GM12878 (cell line): ENCODE measurements around the gene STX8. TPM values are rescaled to one million over a fixed set of nuclear protein-coding genes. Genes with fewer than 3 reads are reported as not detected.

Experiments
- ATAC-seq: fragments of 200-7000 bp; cut with Tn5 transposase; 3 replicates; pipeline ENCODE4 v1.9.1; 2020; ENCODE audit warnings: mild to moderate bottlenecking, moderate library complexity
- BruUV-seq: library from RNA; stranded (reverse); fragments of 400-500 nt; replicated peaks from 2 replicates; lab custom pipeline; 2021; lab: Mats Ljungman, UMichigan
- CTCF ChIA-PET: fragments of 300-600 bp; sonication (Branson Sonifier 250); formaldehyde crosslinking; extraction: SDS; loops from one replicate; lab custom pipeline; 2021; ENCODE audit warnings: inconsistent platforms; lab: Yijun Ruan, JAX
- POLR2A ChIA-PET: fragments of 350-600 bp; formaldehyde crosslinking; extraction: SDS; loops from one replicate; lab custom pipeline; 2021; ENCODE audit warnings: inconsistent platforms; lab: Charles Lee
- RAD21 ChIA-PET: fragments of 300-600 bp; sonication (Branson Sonifier 250); formaldehyde crosslinking; loops from one replicate; lab custom pipeline; 2023; ENCODE audit warnings: antibody characterized with exemption; ENCODE audit not compliant: unreplicated experiment; lab: Charles Lee
- SMC1A ChIA-PET: fragments of 300-600 bp; sonication (Branson Sonifier 250); formaldehyde crosslinking; loops from one replicate; lab custom pipeline; 2023; ENCODE audit not compliant: unreplicated experiment, uncharacterized antibody; lab: Charles Lee
- DNase-seq: peaks from one replicate; pipeline ENCODE4 v3.0.0-alpha.2; 2011; ENCODE audit warnings: low read depth, low spot score
- FAIRE-seq: peaks from 3 replicates; lab custom pipeline; 2011; peaks lifted over from hg19 to GRCh38; lab: Jason Lieb, UNC
- H2AFZ ChIP-seq: 2 replicates; pipeline ENCODE4 v1.6.0; 2011; ENCODE audit warnings: low read depth, low read length, control low read depth; ENCODE audit not compliant: control insufficient read depth
- H3K27ac ChIP-seq: 2 replicates; pipeline ENCODE4 v1.5.1; 2011; ENCODE audit warnings: control low read depth; ENCODE audit not compliant: control insufficient read depth, insufficient read depth
- H3K27me3 ChIP-seq, 2 experiments: replicated peaks in 1 of 2; 2 replicates each; pipeline versions ENCODE4 v1.6.0 to v1.6.1; 2011; ENCODE audit warnings: low read length in 1 of 2; ENCODE audit not compliant: control insufficient read depth in 2 of 2, insufficient read depth in 2 of 2
- H3K36me3 ChIP-seq, 2 experiments: 2 replicates each; pipeline ENCODE4 v1.5.1; 2011; ENCODE audit warnings: low read length in 1 of 2; ENCODE audit not compliant: control insufficient read depth in 2 of 2, insufficient read depth in 2 of 2
- H3K4me1 ChIP-seq: 2 replicates; pipeline ENCODE4 v1.6.1; 2011; ENCODE audit warnings: mild to moderate bottlenecking, low read length, moderate library complexity, mixed read lengths; ENCODE audit not compliant: control insufficient read depth, insufficient read depth
- H3K4me2 ChIP-seq: 2 replicates; pipeline ENCODE4 v1.6.0; 2011; ENCODE audit warnings: control low read depth; ENCODE audit not compliant: control insufficient read depth, insufficient read depth
- H3K4me3 ChIP-seq: fragments of 200-600 bp; sonication (generic); 2 replicates; pipeline ENCODE4 v1.5.1; 2016
- H3K79me2 ChIP-seq: 2 replicates; pipeline ENCODE4 v1.6.0; 2011; ENCODE audit warnings: low read length; ENCODE audit not compliant: control insufficient read depth, insufficient read depth
- H3K9ac ChIP-seq: 2 replicates; pipeline ENCODE4 v1.8.0; 2011; ENCODE audit warnings: low read length, control low read depth, mixed read lengths; ENCODE audit not compliant: control insufficient read depth, insufficient read depth
- H3K9me3 ChIP-seq: replicated peaks from 3 replicates; pipeline ENCODE4 v1.5.1; 2011; ENCODE audit warnings: mild to moderate bottlenecking, low read length; ENCODE audit not compliant: control insufficient read depth, insufficient read depth
- H4K20me1 ChIP-seq: 2 replicates; pipeline ENCODE4 v1.6.0; 2011; ENCODE audit not compliant: control insufficient read depth, insufficient read depth
- CREB1 ChIP-seq: IDR thresholded peaks from 2 replicates; pipeline ENCODE4 v1.6.1; 2012; ENCODE audit warnings: low read depth, mild to moderate bottlenecking, inconsistent platforms
- CTCF ChIP-seq, 3 experiments: IDR thresholded peaks in 2 of 3; conservative IDR thresholded peaks in 1 of 3; 2 replicates each; pipeline ENCODE4 v1.5.1; 2011; ENCODE audit warnings: low read depth in 3 of 3, low read length in 3 of 3, mild to moderate bottlenecking in 3 of 3, control low read depth in 2 of 3, moderate library complexity in 2 of 3, inconsistent platforms in 1 of 3, mixed read lengths in 1 of 3; ENCODE audit not compliant: control insufficient read depth in 2 of 3, insufficient read depth in 1 of 3; ENCODE audit errors: extremely low read depth in 1 of 3
- ESRRA ChIP-seq: IDR thresholded peaks from 2 replicates; pipeline ENCODE4 v1.6.1; 2012; ENCODE audit warnings: mild to moderate bottlenecking, low read length, improper control_type of control experiment
- MYC ChIP-seq: IDR thresholded peaks from 2 replicates; pipeline ENCODE4 v1.6.1; 2011; ENCODE audit warnings: mild to moderate bottlenecking, low read length, moderate library complexity, inconsistent platforms; ENCODE audit not compliant: insufficient read depth, insufficient replicate concordance, insufficient read length, severe bottlenecking
- NFIC ChIP-seq: IDR thresholded peaks from 2 replicates; pipeline ENCODE4 v1.6.1; 2012; ENCODE audit warnings: low read depth, mild to moderate bottlenecking, inconsistent platforms, low read length, moderate library complexity
- NFYA ChIP-seq: IDR thresholded peaks from 2 replicates; pipeline ENCODE4 v1.6.1; 2011; ENCODE audit warnings: low read depth, mild to moderate bottlenecking, low read length, improper control_type of control experiment, borderline replicate concordance
- NR2C1 ChIP-seq: fragments of 450-650 bp; IDR thresholded peaks from 2 replicates; pipeline ENCODE4 v1.6.1; 2017; ENCODE audit warnings: antibody characterized with exemption, mild to moderate bottlenecking, moderate library complexity
- POLR2AphosphoS2 ChIP-seq: IDR thresholded peaks from 2 replicates; pipeline ENCODE4 v1.6.1; 2011; ENCODE audit warnings: low read depth, mild to moderate bottlenecking, low read length, improper control_type of control experiment, moderate library complexity
- RB1 ChIP-seq: fragments of 450-650 bp; formaldehyde crosslinking; IDR thresholded peaks from 2 replicates; pipeline ENCODE4 v1.6.1; 2017; ENCODE audit warnings: mild to moderate bottlenecking, borderline replicate concordance
- RFX5 ChIP-seq: IDR thresholded peaks from 2 replicates; pipeline ENCODE4 v1.6.1; 2011; ENCODE audit warnings: low read depth, low read length, improper control_type of control experiment
- TCF12 ChIP-seq: IDR thresholded peaks from 2 replicates; pipeline ENCODE4 v1.6.1; 2011; ENCODE audit warnings: low read depth, mild to moderate bottlenecking, low read length
- ZBTB4 ChIP-seq: fragments of 450-650 bp; formaldehyde crosslinking; IDR thresholded peaks from 2 replicates; pipeline ENCODE4 v1.4.0; 2022; ENCODE audit warnings: mild to moderate bottlenecking, moderate library complexity
- WGBS: methylation state at CpG from one replicate; pipeline ENCODE4 v1.1.6; 2016; ENCODE audit warnings: low lambda C conversion rate; ENCODE audit not compliant: insufficient replicate concordance, insufficient coverage; ENCODE audit errors: missing lambda C conversion rate; 5-methylcytosine and 5-hydroxymethylcytosine counted together
- in situ Hi-C: fragments of 300-500 bp; cut with MboI; formaldehyde crosslinking; loops from 9 replicates; pipeline ENCODE4 v1.14.3; 2018; ENCODE audit warnings: mixed read lengths
- intact Hi-C: fragments of 100-400 bp; cut with micrococcal nuclease; formaldehyde crosslinking; loops from one replicate; pipeline ENCODE4 v1.14.2; 2022; ENCODE audit not compliant: unreplicated experiment
- polyA plus RNA-seq, 11 experiments: library from polyadenylated mRNA; depleted of rRNA in 4 of 11; unstranded in 6 of 11; stranded (reverse) in 5 of 11; fragments of >200 nt; fragmentation: Nextera tagmentation in 4 of 11; fragmentation: Illumina TruSeq in 1 of 11; extraction: Ambion mirVana in 4 of 11; extraction: Trizol in 1 of 11; gene quantifications; 1 replicate in 1 of 11; 2 replicates in 10 of 11; pipeline versions ENCODE4 v1.2.1 to v1.2.3, GENCODE V29; 2011 to 2016; ENCODE audit warnings: inconsistent platforms in 2 of 11, missing spikeins in 2 of 11, low read depth in 1 of 11
- total RNA-seq, 4 experiments: library from RNA; depleted of rRNA in 3 of 4; stranded (reverse); fragments of >200 nt in 3 of 4; fragmentation: Illumina TruSeq in 1 of 4; extraction: Trizol in 1 of 4; gene quantifications; 2 replicates each; pipeline versions ENCODE4 v1.2.1 to v1.2.3, GENCODE V29; 2013 to 2021
- TF ChIP-seq, protein P1 (sequence below): IDR thresholded peaks from 2 replicates; pipeline ENCODE4 v1.6.1; 2011; ENCODE audit warnings: mild to moderate bottlenecking, low read depth, low read length, moderate library complexity; ENCODE audit not compliant: insufficient replicate concordance

STX8 gene
- total and polyA plus RNA-seq, 10 of the 15 experiments (the other 5 are each of a cell fraction or from before 2014, with no cell fraction given), result 47.9 to 151 (median 72.9) TPM

DNA sequence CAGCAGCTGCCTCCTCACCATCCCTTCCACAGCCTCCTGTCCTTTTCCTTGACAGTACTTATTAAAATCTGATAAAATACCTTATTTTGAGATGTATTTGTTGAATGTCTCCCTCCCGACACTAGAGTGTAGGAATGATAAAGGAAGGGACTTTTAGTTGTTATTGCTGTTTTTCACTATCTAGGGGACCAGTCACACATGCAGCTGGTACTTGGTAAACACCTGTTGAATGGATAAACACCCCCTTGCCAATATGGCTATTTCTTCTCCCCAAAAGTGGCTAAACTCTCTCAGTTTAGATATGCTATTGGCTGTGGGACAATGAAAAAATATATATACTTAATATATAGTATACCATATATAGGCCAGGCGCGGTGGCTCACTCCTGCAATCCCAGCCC lies 96.7 kb downstream of the STX8 start:
- no peaks in the 10 kb centered on the region for H3K79me2 ChIP-seq
- POLR2A ChIA-PET, result no interaction called here
- no peak overlapping the region for H3K4me3 ChIP-seq
- intact Hi-C loops (no loop called here), in situ Hi-C loops (no loop called here)
- BruUV-seq, result no TSS peak
- FAIRE-seq, result no peak
- CTCF ChIA-PET, result interaction anchor here (0.7 kb wide), 1 partner anchor 58 kb away, joined by 3 read pairs; no protein-coding TSS in a partner anchor
- no peak overlapping the region for H3K9ac ChIP-seq
- H4K20me1 ChIP-seq, result no peaks in the 10 kb centered on the region
- H3K36me3 ChIP-seq, result no peaks in the 10 kb centered on the region
- DNase-seq, result no peak
- SMC1A ChIA-PET, result no interaction called here
- H3K27me3 ChIP-seq, result no peaks in the 10 kb centered on the region
- RAD21 ChIA-PET, result no interaction called here
- H3K9me3 ChIP-seq, result no peaks in the 10 kb centered on the region
- H2AFZ ChIP-seq, result no peak overlapping the region
- 98% methylated on average over 3 of the region's 3 CpGs for WGBS
- no peak overlapping the region for H3K27ac ChIP-seq
- H3K4me2 ChIP-seq, result no peak overlapping the region
- ATAC-seq, result no peak
- TF ChIP-seq CREB1 (no peak), NFIC (no peak), RB1 (no peak), NR2C1 (no peak), MYC (no peak), TCF12 (no peak), RFX5 (no peak), NFYA (no peak), ESRRA (no peak), ZBTB4 (CRISPR knock-in tag) (no peak), POLR2AphosphoS2 (no peak), CTCF (IDR thresholded peaks at IDR 0.05 in 2 of 3, conservative IDR thresholded peaks at IDR 0.05 in 1 of 3; ENCODE audit: control insufficient read depth in 2 of 3, extremely low read depth in 1 of 3, insufficient read depth in 1 of 3, low read depth in 3 of 3, low read length in 3 of 3) (no peak)
- TF ChIP-seq, protein P1, sequence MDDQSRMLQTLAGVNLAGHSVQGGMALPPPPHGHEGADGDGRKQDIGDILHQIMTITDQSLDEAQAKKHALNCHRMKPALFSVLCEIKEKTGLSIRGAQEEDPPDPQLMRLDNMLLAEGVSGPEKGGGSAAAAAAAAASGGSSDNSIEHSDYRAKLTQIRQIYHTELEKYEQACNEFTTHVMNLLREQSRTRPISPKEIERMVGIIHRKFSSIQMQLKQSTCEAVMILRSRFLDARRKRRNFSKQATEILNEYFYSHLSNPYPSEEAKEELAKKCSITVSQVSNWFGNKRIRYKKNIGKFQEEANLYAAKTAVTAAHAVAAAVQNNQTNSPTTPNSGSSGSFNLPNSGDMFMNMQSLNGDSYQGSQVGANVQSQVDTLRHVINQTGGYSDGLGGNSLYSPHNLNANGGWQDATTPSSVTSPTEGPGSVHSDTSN, result no peak
- H3K4me1 ChIP-seq, result no peaks in the 10 kb centered on the region
